Sigmoid colon (tissue), 7 donors: Measurements from ENCODE around the gene SIX2. TPM values are rescaled to one million over a fixed set of nuclear protein-coding genes. Genes with fewer than 3 reads are reported as not detected.

ENCODE experiments used
- DNase-seq: peaks from one replicate; pipeline ENCODE4 v3.0.0-alpha.2; 2019
- H3K27ac ChIP-seq, 4 donors: fragments of 200-600 bp; sonication (generic); one replicate each; pipeline ENCODE4 v1.5.1; 2016 to 2019; ENCODE audit warnings: mild to moderate bottlenecking in 1 of 4
- H3K27me3 ChIP-seq, 3 donors: fragments of 200-600 bp; sonication (generic); one replicate each; pipeline ENCODE4 v1.5.1; 2019; ENCODE audit warnings: mild to moderate bottlenecking in 1 of 3
- H3K36me3 ChIP-seq, 4 donors: fragments of 200-600 bp; sonication (generic); one replicate each; pipeline ENCODE4 v1.5.1; 2016 to 2019
- H3K4me1 ChIP-seq, 4 donors: fragments of 200-600 bp; sonication (generic); one replicate each; pipeline ENCODE4 v1.5.1; 2017 to 2019
- H3K4me3 ChIP-seq, 4 donors: fragments of 200-600 bp; sonication (generic); one replicate each; pipeline ENCODE4 v1.5.1; 2017 to 2019; ENCODE audit warnings: mild to moderate bottlenecking in 2 of 4, moderate library complexity in 1 of 4
- H3K9me3 ChIP-seq, 4 donors: fragments of 200-600 bp in 3 of 4; sonication (generic) in 3 of 4; one replicate each; pipeline versions ENCODE4 v1.5.1 to v1.6.1; 2013 to 2019
- CTCF ChIP-seq, 4 experiments: fragments of 450-650 bp in 3 of 4; fragments of 200-600 bp in 1 of 4; IDR thresholded peaks; one replicate each; pipeline ENCODE4 v1.5.1; 2016 to 2019; ENCODE audit warnings: antibody characterized with exemption in 4 of 4, mild to moderate bottlenecking in 3 of 4, moderate library complexity in 2 of 4
- EP300 ChIP-seq, 4 donors: sonication (generic); formaldehyde crosslinking; IDR thresholded peaks; one replicate each; pipeline ENCODE4 v1.6.1; 2017; ENCODE audit warnings: antibody characterized with exemption in 4 of 4
- POLR2A ChIP-seq, 2 donors: fragments of 450-650 bp; IDR thresholded peaks; one replicate each; pipeline ENCODE4 v1.6.1; 2016; ENCODE audit warnings: antibody characterized with exemption in 2 of 2, mild to moderate bottlenecking in 2 of 2, moderate library complexity in 2 of 2
- POLR2AphosphoS5 ChIP-seq, 4 donors: sonication (generic); formaldehyde crosslinking; IDR thresholded peaks; one replicate each; pipeline ENCODE4 v1.6.1; 2017; ENCODE audit warnings: antibody characterized with exemption in 4 of 4
- WGBS, 2 donors: extraction: QIAGEN DNeasy Blood & Tissue Kit; methylation state at CpG; one replicate each; pipeline ENCODE4 v1.1.7; 2013; 5-methylcytosine and 5-hydroxymethylcytosine counted together
- intact Hi-C: fragments of 100-400 bp; cut with DNase I; formaldehyde crosslinking; loops from one replicate; pipeline ENCODE4 v1.15.1; 2023
- polyA plus RNA-seq, 3 donors: library from polyadenylated mRNA; stranded (reverse); fragments of 200-250 nt; gene quantifications; one replicate each; pipeline ENCODE4 v1.2.3, GENCODE V29; 2013
- total RNA-seq, 4 donors: library from RNA; depleted of rRNA; stranded (reverse); fragments of >200 nt; gene quantifications; one replicate each; pipeline ENCODE4 v1.1.0, GENCODE V29; 2016
- donor health status: healthy with polysubstance abuse.
- donor health status: Bipolar disorder and iron deficiency.
- donor health status: healthy.

SIX2 gene
- total and polyA plus RNA-seq, 7 donors = 0.03 to 1.7 TPM; not detected in 5

- Histone ChIP-seq H3K4me1 (no peaks in the 10 kb centered on the region), H3K4me3 (no peak overlapping the region), H3K27me3 (peaks cover 0 to 55% (median 18%) of the 10 kb centered on the region in 3 donors), H3K9me3 (no peaks in the 10 kb centered on the region), H3K36me3 (no peaks in the 10 kb centered on the region), H3K27ac (no peak overlapping the region)
- intact Hi-C loops = no loop called here
- WGBS, 2 donors = 59 to 71% methylated on average over 6 of the region's 6 CpGs
- no peak for DNase-seq
- TF ChIP-seq CTCF (IDR thresholded peaks at IDR 0.05) (no peak), POLR2AphosphoS5 (IDR thresholded peaks at IDR 0.05) (no peak), EP300 (IDR thresholded peaks at IDR 0.05) (no peak), POLR2A (IDR thresholded peaks at IDR 0.05) (no peak)
These were observed 35.1 kb downstream of the SIX2 start for GRCh38 chr2:44974064-44974715.

- Histone ChIP-seq H3K9me3 (no peaks in the 10 kb centered on the region), H3K27me3 (peaks cover 0 to 50% (median 18%) of the 10 kb centered on the region in 3 donors), H3K36me3 (no peaks in the 10 kb centered on the region), H3K4me1 (no peaks in the 10 kb centered on the region), H3K4me3 (no peak overlapping the region), H3K27ac (no peak overlapping the region)
- intact Hi-C loops = no loop called here
- no peak for DNase-seq
- TF ChIP-seq POLR2A (IDR thresholded peaks at IDR 0.05) = no peak
- TF ChIP-seq EP300 (IDR thresholded peaks at IDR 0.05) = no peak
- TF ChIP-seq POLR2AphosphoS5 (IDR thresholded peaks at IDR 0.05) = no peak
- TF ChIP-seq CTCF (IDR thresholded peaks at IDR 0.05) = no peak
- 31 to 35% methylated on average over 11 of the region's 11 CpGs for WGBS, 2 donors
These were observed 36.3 kb downstream of the SIX2 start for GRCh38 chr2:44972771-44973535.

GRCh38 chr2:44970846-44971450, 38.3 kb downstream of the SIX2 start:
- no peak for DNase-seq
- H3K9me3 ChIP-seq = no peaks in the 10 kb centered on the region
- 85 to 87% methylated on average over 15 of the region's 15 CpGs for WGBS, 2 donors

DNA sequence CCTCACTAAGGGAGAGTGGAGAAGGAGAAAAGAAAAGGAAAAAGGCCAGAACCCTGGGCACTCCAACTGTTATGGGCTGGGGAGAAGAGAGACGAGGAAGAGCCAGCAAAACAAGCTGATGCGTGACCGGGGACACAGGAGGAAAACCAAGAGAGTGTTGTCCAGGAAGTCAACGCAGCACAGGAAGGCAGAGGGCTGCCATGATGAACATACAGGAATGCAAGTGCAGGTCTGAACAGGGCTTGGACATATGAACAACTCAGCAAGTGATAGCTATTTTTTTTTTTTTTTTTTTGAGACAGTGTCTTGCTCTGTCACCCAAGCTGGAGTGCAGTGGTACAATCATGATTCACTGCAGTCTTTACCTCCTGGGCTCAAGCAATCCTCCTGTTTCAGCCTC, 39.3 kb downstream of the SIX2 start:
- Histone ChIP-seq H3K27me3 (peaks cover 0 to 48% (median 6%) of the 10 kb centered on the region in 3 donors), H3K36me3 (no peaks in the 10 kb centered on the region), H3K9me3 (no peaks in the 10 kb centered on the region), H3K4me3 (no peak overlapping the region), H3K4me1 (no peaks in the 10 kb centered on the region), H3K27ac (no peak overlapping the region)
- DNase-seq = no peak
- intact Hi-C loops = no loop called here
- WGBS, 2 donors = 88 to 92% methylated on average over 4 of the region's 4 CpGs
- TF ChIP-seq EP300 (IDR thresholded peaks at IDR 0.05) (no peak), POLR2A (IDR thresholded peaks at IDR 0.05) (no peak), POLR2AphosphoS5 (IDR thresholded peaks at IDR 0.05) (no peak), CTCF (IDR thresholded peaks at IDR 0.05) (no peak)

More at GRCh38 chr2:44970846-44971450, 38.3 kb downstream of the SIX2 start:
- H3K27ac ChIP-seq = no peak overlapping the region
- H3K4me1 ChIP-seq = no peaks in the 10 kb centered on the region
- no peaks in the 10 kb centered on the region for H3K36me3 ChIP-seq
- intact Hi-C loops = no loop called here
- no peak overlapping the region for H3K4me3 ChIP-seq
- TF ChIP-seq POLR2A (IDR thresholded peaks at IDR 0.05) (no peak), POLR2AphosphoS5 (IDR thresholded peaks at IDR 0.05) (no peak), CTCF (IDR thresholded peaks at IDR 0.05) (no peak), EP300 (IDR thresholded peaks at IDR 0.05) (no peak)
- H3K27me3 ChIP-seq = peaks cover 0 to 44% (median 12%) of the 10 kb centered on the region in 3 donors
